Stomach (tissue), 9 donors: ENCODE results near the gene ANKRD44. TPM values are rescaled to one million over a fixed set of nuclear protein-coding genes. Genes with fewer than 3 reads are reported as not detected.

ENCODE experiments used
- DNase-seq, 2 donors: peaks; one replicate each; pipeline versions ENCODE4 v3.0.0 to v3.0.0-alpha.2; 2013 to 2019
- H3K27ac ChIP-seq, 5 donors: fragments of 200-600 bp in 4 of 5; sonication (generic) in 4 of 5; one replicate each; pipeline ENCODE4 v1.5.1; 2013 to 2019; ENCODE audit warnings: mild to moderate bottlenecking in 1 of 5, moderate library complexity in 1 of 5
- H3K27me3 ChIP-seq, 3 donors: fragments of 200-600 bp; sonication (generic); one replicate each; pipeline ENCODE4 v1.5.1; 2017 to 2019; ENCODE audit warnings: mixed run types in 1 of 3
- H3K36me3 ChIP-seq, 4 donors: fragments of 200-600 bp; sonication (generic); 1 replicate in 3 of 4; 2 replicates in 1 of 4; pipeline ENCODE4 v1.5.1; 2016 to 2019
- H3K4me1 ChIP-seq, 4 donors: fragments of 200-600 bp; sonication (generic); one replicate each; pipeline ENCODE4 v1.5.1; 2016 to 2019
- H3K4me3 ChIP-seq, 4 donors: fragments of 200-600 bp; sonication (generic) in 3 of 4; one replicate each; pipeline ENCODE4 v1.5.1; 2016 to 2019; ENCODE audit warnings: mild to moderate bottlenecking in 1 of 4
- H3K9me3 ChIP-seq, 4 donors: fragments of 200-600 bp; sonication (generic); one replicate each; pipeline ENCODE4 v1.5.1; 2016 to 2019
- CTCF ChIP-seq, 7 experiments: fragments of 450-650 bp in 4 of 7; fragments of 200-600 bp in 3 of 7; sonication (generic) in 3 of 7; IDR thresholded peaks; one replicate each; pipeline ENCODE4 v1.5.1; 2016 to 2019; ENCODE audit warnings: antibody characterized with exemption in 7 of 7, control low read depth in 2 of 7, mild to moderate bottlenecking in 1 of 7
- EP300 ChIP-seq: sonication (generic); formaldehyde crosslinking; IDR thresholded peaks from one replicate; pipeline ENCODE4 v1.6.1; 2017; ENCODE audit warnings: antibody characterized with exemption
- POLR2A ChIP-seq, 4 donors: fragments of 450-650 bp; IDR thresholded peaks; one replicate each; pipeline ENCODE4 v1.6.1; 2016; ENCODE audit warnings: antibody characterized with exemption in 4 of 4, control low read depth in 2 of 4, mild to moderate bottlenecking in 1 of 4, moderate library complexity in 1 of 4
- POLR2AphosphoS5 ChIP-seq, 3 donors: sonication (generic); formaldehyde crosslinking; IDR thresholded peaks; one replicate each; pipeline ENCODE4 v1.6.1; 2016; ENCODE audit warnings: antibody characterized with exemption in 3 of 3
- WGBS, 5 donors: extraction: QIAGEN DNeasy Blood & Tissue Kit in 3 of 5; methylation state at CpG; one replicate each; pipeline versions ENCODE4 v1.1.5 to v1.1.7; 2013 to 2018; 5-methylcytosine and 5-hydroxymethylcytosine counted together
- intact Hi-C: fragments of 100-400 bp; cut with DNase I; formaldehyde crosslinking; loops from one replicate; pipeline ENCODE4 v1.15.1; 2023; ENCODE audit warnings: low total_unique reads
- polyA plus RNA-seq, 3 donors: library from polyadenylated mRNA; stranded (reverse); fragments of 200-250 nt; gene quantifications; one replicate each; pipeline ENCODE4 v1.2.3, GENCODE V29; 2013
- total RNA-seq, 5 donors: library from RNA; depleted of rRNA; stranded (reverse); fragments of >200 nt; gene quantifications; one replicate each; pipeline versions ENCODE4 v1.1.0 to v1.2.3, GENCODE V29; 2014 to 2016
- donor health status: healthy with polysubstance abuse.
- donor health status: Bipolar disorder and iron deficiency.
- donor health status: healthy.

Gene ANKRD44
- total and polyA plus RNA-seq, 8 donors = 1.2 to 58.4 (median 7.0) TPM

- H3K9me3 ChIP-seq = no peaks in the 10 kb centered on the region
- no peak for DNase-seq
- peaks cover 0 to 3% (median 1%) of the 10 kb centered on the region in 4 donors for H3K36me3 ChIP-seq
- intact Hi-C loops = no loop called here
- WGBS, 5 donors = 67 to 84% (median 69%) methylated on average over 5 of the region's 5 CpGs
- TF ChIP-seq POLR2A (IDR thresholded peaks at IDR 0.05) (no peak), EP300 (no peak), CTCF (IDR thresholded peaks at IDR 0.05) (no peak), POLR2AphosphoS5 (IDR thresholded peaks at IDR 0.05) (no peak)
- no peaks in the 10 kb centered on the region for H3K27me3 ChIP-seq
- H3K4me1 ChIP-seq = no peaks in the 10 kb centered on the region
- H3K4me3 ChIP-seq = no peak overlapping the region
- no peak overlapping the region for H3K27ac ChIP-seq
These were observed 267.8 kb downstream of the ANKRD44 start for GRCh38 chr2:197042739-197043196.

- Histone ChIP-seq H3K36me3 (peaks cover 0 to 7% (median 3%) of the 10 kb centered on the region in 4 donors), H3K27me3 (no peaks in the 10 kb centered on the region), H3K9me3 (no peaks in the 10 kb centered on the region), H3K27ac (no peak overlapping the region), H3K4me3 (no peak overlapping the region), H3K4me1 (peaks cover 0 to 16% (median 5%) of the 10 kb centered on the region in 4 donors)
- TF ChIP-seq CTCF (IDR thresholded peaks at IDR 0.05) (no peak), EP300 (no peak), POLR2A (IDR thresholded peaks at IDR 0.05) (no peak)
- WGBS, 5 donors = 96 to 100% (median 98%) methylated on average over 2 of the region's 2 CpGs
- no peak for DNase-seq
- intact Hi-C loops = no loop called here
These were observed 272.6 kb downstream of the ANKRD44 start for GRCh38 chr2:197037863-197038398.

GRCh38 chr2:197035002-197035401 is 275.6 kb downstream of the ANKRD44 start:
- WGBS, 5 donors = 28 to 53% (median 32%) methylated on average over 1 of the region's 1 CpG
- intact Hi-C loops = no loop called here
- peak in 1 of 2 donors; percentile 23 for DNase-seq
- H3K27me3 ChIP-seq = no peaks in the 10 kb centered on the region
- peaks cover 0 to 12% (median 4%) of the 10 kb centered on the region in 4 donors for H3K36me3 ChIP-seq
- H3K4me3 ChIP-seq = no peak overlapping the region
- no peak overlapping the region for H3K27ac ChIP-seq
- no peaks in the 10 kb centered on the region for H3K9me3 ChIP-seq
- TF ChIP-seq POLR2A (IDR thresholded peaks at IDR 0.05) (no peak), POLR2AphosphoS5 (IDR thresholded peaks at IDR 0.05) (peak in 1 of 3 donors; percentile 5)
- peaks cover 0 to 21% (median 5%) of the 10 kb centered on the region in 4 donors for H3K4me1 ChIP-seq

- H3K9me3 ChIP-seq = no peaks in the 10 kb centered on the region
- H3K27ac ChIP-seq = no peak overlapping the region
- no peak overlapping the region for H3K4me3 ChIP-seq
- 55 to 75% (median 56%) methylated on average over 5 of the region's 5 CpGs for WGBS, 5 donors
- no peak for DNase-seq
- peaks cover 0 to 21% (median 5%) of the 10 kb centered on the region in 4 donors for H3K4me1 ChIP-seq
- TF ChIP-seq POLR2AphosphoS5 (IDR thresholded peaks at IDR 0.05) = no peak
- TF ChIP-seq POLR2A (IDR thresholded peaks at IDR 0.05) = no peak
- no peak for TF ChIP-seq CTCF (IDR thresholded peaks at IDR 0.05)
- no peak for TF ChIP-seq EP300
- H3K36me3 ChIP-seq = peaks cover 0 to 14% (median 7%) of the 10 kb centered on the region in 4 donors
- intact Hi-C loops = no loop called here
- no peaks in the 10 kb centered on the region for H3K27me3 ChIP-seq
These were observed 276.3 kb downstream of the ANKRD44 start for GRCh38 chr2:197034292-197034691.

GRCh38 chr2:197033222-197033621 is 277.4 kb downstream of the ANKRD44 start:
- Histone ChIP-seq H3K36me3 (peaks cover 0 to 16% (median 9%) of the 10 kb centered on the region in 4 donors), H3K9me3 (no peaks in the 10 kb centered on the region), H3K4me3 (no peak overlapping the region), H3K27ac (no peak overlapping the region), H3K27me3 (no peaks in the 10 kb centered on the region), H3K4me1 (peaks cover 0 to 21% (median 5%) of the 10 kb centered on the region in 4 donors)
- DNase-seq = no peak
- no peak for TF ChIP-seq CTCF (IDR thresholded peaks at IDR 0.05)
- TF ChIP-seq POLR2AphosphoS5 (IDR thresholded peaks at IDR 0.05) = no peak
- TF ChIP-seq EP300 = no peak
- TF ChIP-seq POLR2A (IDR thresholded peaks at IDR 0.05) = no peak
- intact Hi-C loops = no loop called here
- WGBS, 5 donors = 83 to 93% (median 91%) methylated on average over 2 of the region's 2 CpGs
